OCI-LY1 (cell line): Measurements from ENCODE around the gene GNG2.

Source experiments
- EZH2 ChIP-seq: fragments of 200-600 bp; sonication (generic), shearing (Covaris generic); IDR thresholded peaks from 2 replicates; pipeline ENCODE4 v1.8.0; 2017; ENCODE audit warnings: borderline replicate concordance, mixed run types, mild to moderate bottlenecking, antibody characterized with exemption, low read length, moderate library complexity, mixed read lengths
- TF ChIP-seq, protein P1 (sequence below): fragments of 200-600 bp; sonication (generic), shearing (Covaris generic); IDR thresholded peaks from 2 replicates; pipeline ENCODE4 v1.5.1; 2017; ENCODE audit warnings: mild to moderate bottlenecking, antibody characterized with exemption, low read length, moderate library complexity, mixed read lengths

DNA sequence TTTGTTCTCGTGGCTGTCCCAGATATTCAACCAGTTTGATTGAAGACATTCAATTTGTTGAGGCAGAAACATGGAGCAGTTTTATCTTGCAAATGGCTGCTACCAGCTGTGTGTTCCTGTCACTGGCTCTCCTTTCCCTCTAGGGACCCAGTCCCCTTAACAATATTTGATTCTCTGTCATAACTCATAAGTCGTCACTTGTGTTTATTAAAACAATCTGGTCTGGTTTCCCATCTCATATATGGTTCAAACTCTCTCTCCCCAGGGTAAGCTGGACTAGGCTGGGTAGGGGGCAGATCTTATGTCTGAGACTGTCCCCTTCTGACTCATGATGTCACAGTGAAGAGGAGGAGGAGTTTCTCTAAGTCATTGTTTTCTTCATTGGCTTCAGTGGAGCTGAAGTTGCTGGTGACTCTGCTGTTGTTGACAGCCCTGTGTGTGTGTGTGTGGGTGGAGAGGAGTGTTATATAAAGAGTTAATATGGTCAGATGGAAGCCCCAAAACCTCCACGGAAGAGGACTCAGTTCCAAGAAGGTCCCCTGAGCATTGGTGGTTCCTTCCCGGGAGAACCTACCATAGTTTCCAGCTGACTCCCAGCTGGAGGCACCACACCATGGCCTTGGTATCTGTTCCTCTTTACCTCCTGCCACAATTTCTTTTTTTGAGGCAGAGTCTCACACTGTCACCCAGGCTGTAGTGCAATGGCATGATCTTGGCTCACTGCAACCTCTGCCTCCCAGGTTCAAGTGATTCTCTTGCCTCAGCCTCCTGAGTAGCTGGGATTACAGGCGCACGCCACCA is 16.1 kb upstream of the GNG2 start:
- TF ChIP-seq, protein P1, sequence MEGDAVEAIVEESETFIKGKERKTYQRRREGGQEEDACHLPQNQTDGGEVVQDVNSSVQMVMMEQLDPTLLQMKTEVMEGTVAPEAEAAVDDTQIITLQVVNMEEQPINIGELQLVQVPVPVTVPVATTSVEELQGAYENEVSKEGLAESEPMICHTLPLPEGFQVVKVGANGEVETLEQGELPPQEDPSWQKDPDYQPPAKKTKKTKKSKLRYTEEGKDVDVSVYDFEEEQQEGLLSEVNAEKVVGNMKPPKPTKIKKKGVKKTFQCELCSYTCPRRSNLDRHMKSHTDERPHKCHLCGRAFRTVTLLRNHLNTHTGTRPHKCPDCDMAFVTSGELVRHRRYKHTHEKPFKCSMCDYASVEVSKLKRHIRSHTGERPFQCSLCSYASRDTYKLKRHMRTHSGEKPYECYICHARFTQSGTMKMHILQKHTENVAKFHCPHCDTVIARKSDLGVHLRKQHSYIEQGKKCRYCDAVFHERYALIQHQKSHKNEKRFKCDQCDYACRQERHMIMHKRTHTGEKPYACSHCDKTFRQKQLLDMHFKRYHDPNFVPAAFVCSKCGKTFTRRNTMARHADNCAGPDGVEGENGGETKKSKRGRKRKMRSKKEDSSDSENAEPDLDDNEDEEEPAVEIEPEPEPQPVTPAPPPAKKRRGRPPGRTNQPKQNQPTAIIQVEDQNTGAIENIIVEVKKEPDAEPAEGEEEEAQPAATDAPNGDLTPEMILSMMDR = no peak
- TF ChIP-seq EZH2 = no peak
